HG02973 (cell line): ENCODE data around the gene HEXIM2.
A peak's percentile ranks its signal among the peaks of the same experiment; 100 is the strongest.
"Not testable (repeated sequence)": the region's sequence is repeated elsewhere in the genome, so short reads cannot be mapped to it uniquely, and the experiment has no call there.

Source experiments
- ATAC-seq: cut with Tn5 transposase; IDR thresholded peaks from one replicate; pipeline ENCODE4 v1.9.1; 2021; ENCODE audit warnings: moderate library complexity; ENCODE audit not compliant: unreplicated experiment

HEXIM2 gene, protein sequence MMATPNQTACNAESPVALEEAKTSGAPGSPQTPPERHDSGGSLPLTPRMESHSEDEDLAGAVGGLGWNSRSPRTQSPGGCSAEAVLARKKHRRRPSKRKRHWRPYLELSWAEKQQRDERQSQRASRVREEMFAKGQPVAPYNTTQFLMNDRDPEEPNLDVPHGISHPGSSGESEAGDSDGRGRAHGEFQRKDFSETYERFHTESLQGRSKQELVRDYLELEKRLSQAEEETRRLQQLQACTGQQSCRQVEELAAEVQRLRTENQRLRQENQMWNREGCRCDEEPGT

DNA sequence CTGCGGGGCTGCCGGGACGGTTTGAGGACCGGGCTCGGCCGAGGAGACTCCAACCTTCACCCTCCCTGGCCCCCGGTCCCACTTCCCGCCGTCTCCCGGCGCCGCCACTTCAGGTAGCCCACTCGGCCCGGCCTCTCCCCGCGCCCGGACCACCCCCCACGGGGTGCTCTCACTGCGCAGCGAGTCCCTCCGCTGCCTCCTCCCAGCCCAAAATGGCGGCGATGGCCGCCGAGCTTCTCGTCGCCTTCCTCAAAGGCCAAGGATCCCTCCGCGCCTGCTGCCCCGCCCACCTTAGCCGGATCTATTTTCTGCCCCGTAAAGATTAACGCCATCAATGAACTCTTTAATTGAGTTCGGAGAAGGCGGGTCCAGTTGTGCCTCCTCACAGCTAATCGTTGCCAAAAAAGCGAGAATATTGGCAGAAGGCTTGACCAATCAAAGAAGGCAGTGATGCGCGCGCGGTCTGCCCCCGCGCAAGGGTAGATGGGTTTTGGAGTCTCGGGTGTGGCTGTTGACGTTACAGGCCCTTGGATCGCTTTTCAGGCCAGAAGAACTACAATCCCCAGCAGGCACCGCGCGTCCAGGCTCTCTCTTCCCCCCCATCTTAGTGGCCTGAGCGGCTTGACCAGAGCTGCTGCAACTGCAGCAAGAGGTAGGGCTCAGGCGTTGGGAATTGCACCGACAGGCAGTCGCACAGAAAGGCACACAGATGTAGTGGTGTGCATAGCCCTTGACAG, at the start of gene HEXIM2:
TSS of gene HEXIM2 (plus strand) at position 588 of the 737 bp plus-strand sequence. CDS start 919 bp downstream, outside the sequence.
- ATAC-seq: peak; percentile 78

DNA sequence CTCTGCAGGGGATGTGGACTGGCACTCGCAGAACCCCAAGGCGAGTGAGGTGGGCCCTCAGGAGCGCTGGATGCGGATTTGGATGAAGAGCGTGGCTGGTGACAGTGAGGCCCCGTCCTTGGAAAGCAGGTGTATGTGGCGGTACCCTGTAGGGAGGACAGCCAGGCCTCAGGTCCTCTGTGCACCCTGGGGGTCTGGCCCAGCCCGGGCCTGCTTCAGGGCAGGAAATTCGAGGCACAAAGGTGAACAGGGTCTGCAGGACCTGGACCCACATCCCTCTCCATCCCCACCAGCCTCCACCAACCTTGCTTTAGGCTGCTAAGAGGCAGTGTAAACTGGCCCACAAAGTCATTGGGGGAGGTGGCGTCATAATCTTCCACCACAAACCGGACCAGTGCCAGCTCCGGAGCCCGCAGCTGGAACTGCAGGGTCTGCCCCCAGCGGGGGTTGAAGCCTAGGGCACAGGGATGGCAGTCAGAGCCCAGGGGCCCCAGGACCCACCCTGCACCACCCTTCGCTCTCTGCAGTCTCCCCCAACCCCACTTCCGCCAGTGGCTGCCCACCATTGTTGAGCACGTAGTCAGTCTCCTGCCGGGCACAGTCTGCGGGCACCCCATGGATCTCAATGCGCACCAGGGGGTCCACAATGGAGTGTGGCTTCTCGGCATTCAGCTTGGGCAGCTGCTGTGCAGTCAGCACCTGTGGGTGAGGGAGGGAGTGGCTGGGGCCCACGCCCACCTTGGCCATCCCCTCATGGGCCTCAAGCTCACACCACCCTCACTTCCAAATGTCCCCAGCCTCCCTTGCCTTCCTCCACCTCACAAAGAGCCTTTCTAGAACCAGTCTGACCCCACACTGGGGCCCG, 48.9 kb upstream of the HEXIM2 start:
- ATAC-seq: no peak

DNA sequence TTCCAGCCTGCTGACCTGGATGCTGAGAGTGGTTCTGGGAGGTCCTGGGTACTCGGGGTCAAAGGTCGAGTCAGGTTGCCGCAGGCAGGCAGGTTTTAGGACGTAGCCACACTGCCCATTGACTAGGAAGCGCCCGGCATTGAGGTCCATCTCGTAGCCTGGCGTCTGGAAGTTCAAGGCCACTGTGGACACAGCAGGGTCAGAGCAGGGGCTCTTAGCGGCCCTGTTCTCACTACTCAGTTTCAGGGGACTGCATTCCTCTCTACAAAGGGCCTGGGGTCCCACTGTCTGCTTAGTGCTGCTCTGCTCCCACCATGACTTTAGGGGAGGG, 48.3 kb upstream of the HEXIM2 start:
- no peak for ATAC-seq

DNA sequence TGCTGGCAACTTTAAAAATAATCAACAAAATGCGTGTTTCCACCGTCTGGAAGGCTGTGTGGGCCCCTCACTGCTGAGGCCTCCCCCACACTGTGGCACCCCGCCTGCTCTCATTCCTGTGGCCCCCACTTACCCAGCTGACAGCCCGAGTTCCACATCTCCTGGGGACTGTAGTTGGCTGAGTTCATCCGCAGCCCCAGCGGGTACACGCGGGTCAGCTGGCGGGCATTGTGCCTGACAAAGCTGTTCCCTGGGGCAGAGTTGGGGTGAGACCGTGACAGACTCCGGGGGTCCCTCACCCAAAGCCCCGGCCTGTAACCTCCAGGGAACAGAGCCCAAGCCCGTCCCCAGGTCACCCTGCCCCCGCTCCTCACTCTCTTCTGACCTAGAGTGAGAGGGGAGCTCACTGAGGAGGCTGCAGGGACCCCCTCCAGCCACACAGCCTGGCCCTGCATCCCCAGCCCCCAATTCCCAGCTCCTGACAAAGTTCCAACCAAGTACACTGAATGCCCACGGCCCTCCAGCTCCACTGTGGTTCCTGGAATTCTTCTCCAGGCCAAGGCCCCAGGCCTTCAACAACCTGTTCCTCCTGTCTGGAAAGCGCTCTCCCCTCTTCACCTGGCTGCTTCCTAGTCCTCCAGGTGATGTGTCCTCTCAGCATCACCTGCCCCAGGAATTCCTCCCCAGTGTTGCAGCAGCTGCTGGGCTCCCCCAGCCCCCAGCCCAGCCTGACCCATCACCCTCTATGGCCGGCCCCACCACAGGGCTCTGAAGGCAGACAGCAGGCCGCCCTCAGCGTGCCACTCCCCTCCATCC, 47.4 kb upstream of the HEXIM2 start:
- ATAC-seq: no peak

DNA sequence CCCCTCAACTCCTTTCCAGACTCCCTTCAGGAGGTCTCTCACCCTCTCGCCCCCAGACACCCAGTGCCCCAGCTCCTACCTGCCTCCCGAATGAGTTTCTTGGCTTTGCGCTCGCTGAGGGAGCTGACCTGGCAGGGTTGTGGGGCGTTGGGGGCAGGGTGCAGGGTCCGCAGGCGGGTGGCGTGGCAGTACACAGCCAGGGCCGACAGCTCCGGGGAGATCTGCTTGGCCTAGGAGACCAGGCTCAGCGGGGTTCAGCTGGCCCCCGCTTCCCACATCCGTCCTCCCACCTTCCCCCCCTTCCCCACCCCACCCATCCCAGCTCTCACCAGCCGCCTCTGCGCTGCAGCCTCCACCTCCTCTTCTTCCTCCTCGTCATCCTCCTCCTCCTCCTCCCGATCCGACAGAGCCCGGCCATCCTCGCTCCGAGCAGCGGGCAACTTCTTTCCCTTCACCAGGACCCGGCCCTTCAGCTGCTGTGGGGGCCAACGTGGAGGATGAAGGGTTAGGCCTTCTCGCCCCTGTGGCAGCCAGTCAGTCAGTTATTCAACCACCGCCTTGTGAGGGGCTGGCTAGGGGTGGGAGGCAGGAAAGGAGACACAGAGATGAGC, 46.6 kb upstream of the HEXIM2 start:
- no peak for ATAC-seq

DNA sequence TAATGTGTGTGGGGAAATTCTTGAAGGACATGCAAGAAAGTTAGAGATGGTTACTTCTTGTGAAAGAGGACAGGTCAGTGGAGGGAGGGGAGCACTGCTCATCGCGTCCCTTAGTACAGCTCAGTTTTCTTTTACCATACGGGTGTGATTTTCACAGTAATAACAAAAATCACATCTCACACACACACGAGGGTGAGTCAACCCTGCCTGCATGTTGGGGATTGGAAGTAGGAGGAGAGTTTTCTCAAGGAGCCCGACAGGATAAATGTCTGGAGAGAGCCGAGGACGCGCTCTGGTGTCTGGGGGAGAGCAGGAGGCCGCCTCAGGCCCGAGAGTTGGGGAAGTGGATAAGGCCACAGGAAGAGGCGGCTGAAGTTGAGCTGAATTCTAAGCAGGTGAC, 45.8 kb upstream of the HEXIM2 start:
- ATAC-seq: no peak

DNA sequence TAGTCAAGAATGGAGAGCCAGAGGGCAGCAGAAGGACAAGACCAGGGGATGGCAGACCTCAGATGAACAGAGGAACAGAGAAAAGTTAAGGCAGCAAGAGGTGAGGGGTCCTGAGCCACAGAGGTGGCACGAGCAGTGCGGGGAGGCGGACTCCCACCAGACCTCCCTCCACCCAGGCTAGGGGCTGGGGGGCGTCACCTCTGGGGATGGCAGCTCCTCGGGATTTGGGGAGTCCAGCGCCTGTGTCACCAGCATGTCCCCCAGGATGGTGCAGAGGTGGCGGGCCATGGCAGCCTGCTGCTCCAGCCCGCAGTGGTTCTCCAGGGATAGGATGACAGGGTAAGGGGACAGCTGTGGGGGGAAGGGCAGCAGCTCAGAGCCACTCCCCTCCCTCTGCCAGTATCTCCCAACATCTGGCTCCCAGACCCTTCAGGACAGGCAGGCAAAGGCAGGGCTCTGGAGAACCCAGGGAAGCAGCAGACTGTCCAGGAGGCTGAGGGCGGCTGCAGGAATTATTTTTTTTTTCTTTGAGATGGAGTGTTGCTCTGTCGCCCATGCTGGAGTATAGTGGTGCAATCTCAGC, 45.1 kb upstream of the HEXIM2 start:
- ATAC-seq: no peak

DNA sequence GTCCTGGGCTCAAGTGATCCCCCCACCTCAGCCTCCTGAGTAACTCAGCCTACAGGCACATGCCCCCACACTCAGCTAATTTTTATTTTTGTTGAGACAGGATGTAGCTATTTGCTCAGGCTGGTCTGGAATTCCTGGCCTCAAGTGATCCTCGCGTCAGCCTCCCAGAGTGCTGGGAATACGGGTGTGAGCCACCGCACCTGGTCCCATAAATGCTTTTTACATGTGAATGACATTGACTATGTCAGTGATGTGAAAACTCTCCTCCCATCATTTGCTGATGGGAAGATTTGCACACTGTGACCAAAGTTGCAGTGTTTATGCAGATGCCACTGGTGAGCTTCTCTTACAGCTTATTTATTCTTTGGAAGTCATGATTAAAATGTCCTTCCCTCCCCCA, 44.3 kb upstream of the HEXIM2 start:
- ATAC-seq: no peak

DNA sequence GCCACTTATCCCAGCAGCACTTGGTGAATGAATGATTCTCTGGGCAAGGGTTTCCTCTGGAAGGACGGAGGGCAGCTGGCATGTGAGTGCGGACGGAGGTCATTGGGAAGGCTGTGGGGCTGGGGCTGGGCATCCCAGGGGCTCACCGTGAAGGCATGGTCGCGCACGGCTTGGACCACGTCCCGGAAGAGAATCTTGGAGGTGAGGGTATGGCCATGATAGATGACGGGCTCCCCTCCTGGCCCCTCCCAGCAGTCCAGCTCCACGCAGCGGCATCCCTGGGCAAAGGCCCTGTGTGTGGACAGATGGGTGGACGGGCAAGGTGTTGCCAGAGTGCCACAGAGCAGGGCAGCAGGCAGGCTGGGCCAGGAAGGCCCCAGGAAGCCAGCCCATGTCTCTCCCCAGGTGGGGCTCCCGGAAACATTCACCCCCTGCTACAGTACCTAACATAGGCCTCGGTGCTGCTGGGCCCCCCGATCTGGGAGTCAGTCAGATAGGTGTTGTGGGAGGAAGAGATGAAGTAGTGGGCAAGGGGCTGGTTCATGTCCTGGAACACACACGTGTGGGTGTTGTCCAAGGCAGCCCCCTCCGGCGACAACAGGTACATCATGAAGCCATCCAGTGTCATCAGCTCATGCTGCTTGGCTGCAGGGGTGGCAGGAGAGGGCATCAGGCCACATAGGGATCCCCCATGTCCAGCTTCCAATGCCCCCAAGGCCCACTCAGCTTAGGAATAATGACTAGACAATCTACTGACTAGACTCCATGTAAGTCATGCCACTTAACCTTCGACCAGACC, 43.6 kb upstream of the HEXIM2 start:
- ATAC-seq: no peak

DNA sequence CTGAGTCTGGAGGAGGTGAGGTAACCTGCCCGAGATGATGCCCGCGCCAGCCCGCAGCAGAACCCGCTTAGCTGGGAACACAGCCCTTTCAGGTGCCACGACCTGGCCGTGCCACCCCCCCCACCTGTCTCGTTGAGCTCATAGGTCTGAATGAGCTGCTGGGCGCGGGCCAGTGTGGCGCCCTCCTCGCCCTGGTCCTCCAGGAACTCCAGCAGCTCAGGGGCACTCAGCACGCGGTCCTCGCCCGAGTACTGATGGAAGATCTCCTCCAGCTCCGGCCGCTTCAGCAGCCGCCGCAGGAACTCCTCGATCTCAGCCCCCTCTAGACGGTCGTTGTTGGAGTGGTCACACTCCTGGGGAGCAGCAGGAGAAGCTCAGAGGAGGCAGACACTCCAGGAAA, 43.0 kb upstream of the HEXIM2 start:
- no peak for ATAC-seq

DNA sequence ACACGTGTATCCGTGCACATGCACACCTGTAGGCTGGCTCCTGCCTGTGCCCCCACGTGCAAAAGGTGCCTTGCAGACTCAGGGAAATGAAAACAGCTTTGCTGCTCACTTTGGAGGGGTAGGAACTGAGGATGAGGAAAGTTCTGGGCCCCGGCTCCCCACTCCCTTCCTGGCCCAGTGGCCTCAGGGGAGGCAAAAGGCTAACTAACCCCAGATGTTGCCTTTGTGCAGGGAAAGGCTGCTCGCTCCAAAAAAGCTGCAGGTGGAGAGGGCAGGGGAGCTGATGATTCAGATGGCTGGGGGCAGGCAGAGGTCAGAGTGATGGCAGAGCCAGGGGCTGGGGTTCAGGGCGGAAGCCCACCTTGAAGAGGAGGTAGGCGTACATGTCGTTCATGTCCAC, 41.7 kb upstream of the HEXIM2 start:
- no peak for ATAC-seq

DNA sequence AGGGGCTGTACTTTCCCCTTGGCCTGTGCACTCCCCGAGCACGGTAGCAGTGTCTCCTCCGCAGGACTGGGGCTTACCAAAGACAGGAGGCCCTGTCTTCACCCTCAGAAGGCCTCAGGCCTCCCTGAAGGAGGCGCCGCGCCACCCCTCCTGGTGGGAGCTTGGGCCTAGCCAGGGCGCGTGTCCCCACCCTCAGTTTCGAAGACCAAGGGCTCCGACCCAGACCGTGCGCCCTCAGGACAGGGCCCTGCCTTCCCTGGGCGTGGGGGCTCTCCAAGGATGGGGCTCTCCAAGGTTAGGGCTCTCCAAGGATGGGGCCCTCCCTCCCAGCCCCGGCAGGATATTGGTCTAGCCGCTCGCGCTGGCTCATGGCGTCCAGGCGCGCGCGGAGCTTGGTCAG, 41.1 kb upstream of the HEXIM2 start:
- no peak for ATAC-seq

DNA sequence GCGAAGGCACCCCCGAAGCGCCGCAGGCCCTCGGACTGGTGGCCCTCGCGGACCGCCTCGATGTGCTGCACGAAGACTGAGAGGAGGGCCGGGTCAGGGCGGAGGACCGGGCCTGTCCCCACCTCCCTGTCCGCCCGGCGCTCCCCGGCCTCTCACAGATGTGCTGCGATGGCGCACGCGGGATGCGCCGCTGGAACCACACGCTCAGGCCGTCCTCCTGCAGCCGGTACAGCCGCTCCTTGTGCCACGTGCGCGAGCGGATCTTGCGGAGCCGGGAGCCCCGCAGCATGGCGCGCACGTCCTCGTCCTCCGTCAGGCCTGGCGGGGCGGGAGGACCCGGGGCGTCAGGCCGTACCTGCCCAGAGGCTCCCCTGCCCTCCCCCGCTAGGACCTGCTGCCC, 40.6 kb upstream of the HEXIM2 start:
- ATAC-seq: no peak

DNA sequence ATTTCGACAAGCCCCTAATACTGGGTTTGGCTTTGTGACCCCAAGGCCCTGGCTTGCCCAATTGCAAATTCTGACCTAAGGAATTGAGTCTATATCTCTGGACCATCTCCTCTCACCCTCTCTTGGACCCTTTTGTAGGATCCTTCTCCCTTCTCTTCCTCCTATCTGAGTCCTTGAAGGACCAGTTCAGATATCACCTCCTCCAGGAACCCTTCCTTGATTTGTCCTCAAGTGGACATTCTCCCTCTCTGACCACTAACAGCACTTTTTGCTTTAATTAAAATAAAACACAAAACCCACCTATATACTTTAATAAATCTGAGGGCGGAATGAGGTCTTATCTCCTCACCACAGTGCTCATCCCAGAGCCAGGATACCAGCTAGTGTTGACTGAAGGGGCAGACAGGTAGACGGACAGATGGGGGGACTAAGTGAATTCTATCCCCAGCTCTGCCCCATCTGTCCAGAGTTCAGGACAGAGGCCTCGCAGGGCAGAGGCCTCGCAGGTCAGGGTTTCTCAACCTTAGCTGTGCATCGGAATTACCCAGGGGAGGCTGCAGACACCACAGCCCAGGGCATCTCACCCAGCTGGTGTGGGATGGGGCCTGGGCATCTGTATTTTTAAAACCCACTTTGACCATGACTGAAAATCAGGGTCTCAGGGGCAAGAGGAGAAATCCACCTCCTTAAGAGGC, 38.5 kb upstream of the HEXIM2 start:
- ATAC-seq: no peak

DNA sequence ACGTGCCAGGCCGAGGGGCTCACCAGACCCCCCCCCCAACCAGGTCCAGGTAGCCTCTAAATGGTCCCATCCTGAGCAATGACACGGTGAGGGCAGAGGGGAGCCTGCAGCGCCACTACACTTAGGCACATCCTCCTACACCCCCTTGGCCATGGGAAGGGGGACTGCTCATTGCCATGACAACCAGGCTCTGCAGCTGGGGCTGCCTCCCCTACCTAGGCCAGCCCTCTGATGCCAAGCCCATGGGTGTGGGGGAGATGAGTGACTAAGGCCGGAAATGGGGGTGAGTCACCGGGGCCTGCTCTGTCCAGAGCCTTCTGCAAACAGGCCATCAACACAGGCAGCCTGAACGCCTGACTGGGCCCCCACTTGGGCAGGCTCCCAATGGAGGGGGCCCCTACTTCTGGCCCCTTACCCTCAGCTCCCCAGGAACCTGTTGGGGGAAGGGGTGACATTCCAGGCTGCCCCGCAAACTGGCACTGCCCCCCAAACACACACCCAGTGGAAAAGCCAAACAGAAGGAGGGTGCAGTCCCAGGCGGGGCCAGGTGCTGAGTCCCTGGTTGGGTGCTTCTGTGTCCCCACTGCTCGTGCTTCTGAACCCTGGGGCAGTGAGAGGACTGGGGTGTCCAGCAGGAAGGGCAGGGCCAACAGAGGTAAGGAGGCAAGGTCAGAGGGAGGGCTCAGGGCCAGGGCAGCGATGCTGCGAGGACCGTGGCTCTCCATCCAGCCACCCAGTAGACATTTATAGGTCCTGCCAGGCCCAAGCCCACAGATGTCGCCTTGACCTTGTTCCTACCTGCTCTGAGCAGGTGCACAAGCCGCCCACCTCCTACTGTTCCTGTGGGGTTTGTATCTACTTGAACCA, 37.5 kb upstream of the HEXIM2 start:
- ATAC-seq: no peak

DNA sequence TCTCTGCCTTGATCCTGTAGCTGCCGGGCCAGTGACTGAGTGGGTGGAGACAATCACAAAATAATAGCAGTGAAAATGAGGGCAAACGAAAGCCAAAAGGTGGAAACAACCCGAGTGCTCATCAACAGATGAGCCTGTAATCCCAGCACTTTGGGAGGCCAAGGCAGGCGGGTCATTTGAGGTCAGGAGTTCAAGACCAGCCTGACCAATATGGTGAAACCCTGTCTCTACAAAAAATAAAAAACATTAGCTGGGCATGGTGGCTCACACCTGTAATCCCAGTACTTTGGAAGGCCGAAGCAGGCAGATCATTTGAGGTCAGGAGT, 36.9 kb upstream of the HEXIM2 start:
- ATAC-seq: not testable (repeated sequence)

DNA sequence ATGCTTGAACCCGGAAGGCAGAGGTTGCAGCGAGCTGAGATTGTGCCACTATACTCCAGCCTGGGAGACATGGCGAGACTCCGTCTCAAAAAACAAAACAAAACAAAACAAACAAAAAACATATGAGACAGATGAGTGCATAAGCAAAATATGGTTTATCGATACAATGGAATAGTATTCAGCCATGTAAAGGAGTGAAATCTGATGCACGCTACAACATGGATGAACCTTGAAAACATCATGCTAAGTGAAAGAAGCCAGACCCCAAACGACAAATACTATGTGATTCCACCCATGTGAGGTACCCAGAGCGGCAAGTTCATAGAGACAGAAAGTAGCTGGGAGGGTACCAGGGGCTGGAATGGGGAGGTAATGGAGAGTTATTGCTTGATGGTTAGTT, 36.2 kb upstream of the HEXIM2 start:
- ATAC-seq: no peak

DNA sequence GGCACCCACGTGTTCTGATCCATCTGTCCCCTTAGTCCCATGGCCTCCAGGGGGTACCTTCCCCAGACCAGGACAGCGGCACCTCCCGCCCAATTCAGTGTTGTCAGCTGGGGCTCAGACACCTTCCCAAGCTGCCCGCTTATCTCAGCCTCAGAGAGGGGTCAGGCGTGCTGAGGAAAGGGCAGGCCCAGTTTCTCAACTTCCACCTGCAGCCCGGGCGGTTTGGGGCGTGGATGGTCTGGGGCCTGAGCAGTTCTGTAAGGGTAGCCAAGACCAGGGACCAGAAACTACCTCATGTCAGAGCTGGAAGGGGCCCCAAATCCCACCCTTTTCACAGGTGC, 34.5 kb upstream of the HEXIM2 start:
- ATAC-seq: no peak
